22Rv1 (cell line): Measurements from ENCODE around the gene AGRP.

ENCODE experiments used
- CTCF ChIP-seq: fragments of 450-650 bp; IDR thresholded peaks from 2 replicates; pipeline ENCODE4 v1.5.1; 2017; ENCODE audit warnings: mild to moderate bottlenecking
- ZFX ChIP-seq: fragments of 450-650 bp; IDR thresholded peaks from 2 replicates; pipeline ENCODE4 v1.6.1; 2017; ENCODE audit warnings: antibody characterized with exemption, borderline replicate concordance

GRCh38 chr16:67518676-67519075 lies 35.3 kb upstream of the AGRP start:
- TF ChIP-seq ZFX, result no peak
- TF ChIP-seq CTCF, result no peak
